ENCODE results near the gene BCL3.

The BCL3 gene

GRCh38 chr19:44741841-44742329, 6.6 kb upstream of the BCL3 start:
- DNase-seq (ENCODE audit: low read depth), result peak; percentile 100

DNA sequence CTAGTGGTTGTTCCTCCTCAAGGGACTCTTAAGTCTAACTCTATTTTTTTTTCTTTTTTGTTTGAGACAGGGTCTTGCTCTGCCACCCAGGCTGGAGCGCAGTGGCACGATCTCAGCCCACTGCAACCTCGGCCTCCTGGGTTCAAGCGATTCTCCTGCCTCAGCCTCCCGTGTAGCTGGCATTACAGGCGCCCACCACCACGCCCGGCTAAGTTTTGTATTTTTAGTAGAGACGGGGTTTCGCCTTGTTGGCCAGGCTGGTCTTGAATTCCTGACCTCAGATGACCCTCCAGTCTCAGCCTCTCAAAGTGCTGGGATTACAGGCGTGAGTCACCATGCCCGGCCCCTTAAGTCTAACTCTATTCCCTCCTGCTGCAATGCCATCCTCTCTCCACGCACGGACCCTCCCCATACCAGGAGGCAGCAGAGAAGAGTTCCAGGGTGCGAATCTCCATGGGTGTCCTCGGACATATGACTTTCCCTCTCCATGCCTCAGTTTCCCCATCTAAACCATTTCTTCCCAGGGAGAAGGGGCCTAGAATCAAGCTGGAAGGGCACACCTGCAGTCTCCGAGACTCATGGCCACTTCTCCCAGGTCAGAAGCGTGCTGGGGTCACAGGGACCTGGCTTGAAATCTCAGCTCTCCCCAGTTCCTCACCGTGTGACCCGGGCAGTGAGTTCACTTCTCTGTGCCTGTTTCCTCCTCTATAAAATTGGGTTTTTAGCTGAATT, 6.0 kb upstream of the BCL3 start:
- no peak for DNase-seq (ENCODE audit: low read depth)

- no peak for DNase-seq (ENCODE audit: low read depth)
Observed at GRCh38 chr19:44744871-44745332, 3.6 kb upstream of the BCL3 start.

DNA sequence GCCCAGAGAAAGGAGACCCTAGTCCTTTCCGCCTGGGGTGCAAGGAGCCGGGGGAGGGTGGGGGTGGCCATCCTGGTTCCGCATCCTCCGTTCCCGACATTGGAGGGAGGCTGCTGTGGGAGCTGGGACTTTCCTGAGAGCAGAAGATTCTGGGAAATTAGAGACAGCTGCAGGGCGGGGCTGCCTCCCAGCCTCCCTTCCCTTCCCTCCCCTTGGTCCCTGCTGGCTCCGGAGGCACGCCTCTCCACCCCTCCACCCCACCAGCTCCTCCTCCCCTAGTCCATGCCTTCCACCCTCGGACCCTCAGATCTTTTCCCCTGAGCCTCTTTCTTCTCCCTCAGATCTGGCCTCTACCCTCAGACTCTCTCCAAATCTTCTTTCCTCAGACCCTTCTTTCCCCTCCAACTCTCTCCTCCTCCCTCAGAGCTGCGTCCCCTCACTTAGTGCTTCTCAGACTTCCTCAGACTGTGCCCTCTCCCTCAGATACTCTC, 3.1 kb upstream of the BCL3 start:
- DNase-seq (ENCODE audit: low read depth), result peak; percentile 73

GRCh38 chr19:44745887-44746600, 2.5 kb upstream of the BCL3 start:
- no peak for DNase-seq (ENCODE audit: low read depth)

- DNase-seq (ENCODE audit: low read depth), result no peak
Observed at GRCh38 chr19:44746616-44746945, 1.9 kb upstream of the BCL3 start.

DNA sequence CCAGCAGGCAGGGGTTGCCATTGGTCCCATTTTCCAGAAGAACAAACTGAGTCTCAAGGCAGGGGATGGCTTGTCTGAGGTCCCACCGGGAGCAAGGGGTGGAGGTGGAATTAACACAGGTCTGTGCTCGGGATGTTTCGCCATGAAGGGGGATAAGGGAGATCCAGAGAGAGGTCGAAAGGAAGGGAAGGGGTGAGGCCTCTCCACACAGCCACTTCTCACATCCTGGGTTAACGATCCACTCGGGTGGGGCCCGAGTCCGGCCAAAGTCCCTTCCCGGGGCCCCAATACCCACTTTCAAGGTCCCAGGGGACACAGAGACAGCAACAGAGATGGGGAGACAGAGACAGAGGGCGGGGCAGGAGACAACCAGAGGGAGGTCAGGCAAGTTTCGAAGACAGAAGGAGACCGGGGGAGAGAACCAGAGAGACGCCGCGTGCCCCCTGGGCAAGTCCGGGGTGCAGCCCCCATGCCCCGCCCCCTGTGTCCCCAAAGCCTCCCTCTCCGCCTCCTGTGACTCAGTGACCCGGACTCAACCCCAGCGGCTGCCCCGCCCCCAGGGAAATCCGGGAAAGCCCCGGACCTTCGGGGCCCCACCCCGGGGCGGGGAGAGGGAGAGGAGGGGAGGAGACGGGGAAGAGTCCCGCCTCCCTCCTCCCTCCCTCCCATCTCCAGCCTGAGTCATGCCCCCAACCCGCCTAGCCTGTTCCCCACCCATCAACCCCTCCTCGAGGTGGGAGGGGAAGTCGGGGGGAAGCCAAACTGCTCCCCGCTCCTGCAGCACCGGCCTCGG, 1.4 kb upstream of the BCL3 start:
- peak; percentile 95 for DNase-seq (ENCODE audit: low read depth)

GRCh38 chr19:44747739-44748425, 626 bp upstream of the BCL3 start:
- no peak for DNase-seq (ENCODE audit: low read depth)

GRCh38 chr19:44749292-44749691, 784 bp downstream of the BCL3 start:
- no peak for DNase-seq (ENCODE audit: low read depth)

GRCh38 chr19:44749994-44750393, 1.5 kb downstream of the BCL3 start:
- no peak for DNase-seq (ENCODE audit: low read depth)

GRCh38 chr19:44752123-44752815, 3.8 kb downstream of the BCL3 start:
- DNase-seq (ENCODE audit: low read depth), result no peak

GRCh38 chr19:44752816-44753625, 4.5 kb downstream of the BCL3 start:
- peak; percentile 91 for DNase-seq (ENCODE audit: low read depth)

- no peak for DNase-seq (ENCODE audit: low read depth)
Observed at GRCh38 chr19:44753626-44753931, 5.1 kb downstream of the BCL3 start.

DNA sequence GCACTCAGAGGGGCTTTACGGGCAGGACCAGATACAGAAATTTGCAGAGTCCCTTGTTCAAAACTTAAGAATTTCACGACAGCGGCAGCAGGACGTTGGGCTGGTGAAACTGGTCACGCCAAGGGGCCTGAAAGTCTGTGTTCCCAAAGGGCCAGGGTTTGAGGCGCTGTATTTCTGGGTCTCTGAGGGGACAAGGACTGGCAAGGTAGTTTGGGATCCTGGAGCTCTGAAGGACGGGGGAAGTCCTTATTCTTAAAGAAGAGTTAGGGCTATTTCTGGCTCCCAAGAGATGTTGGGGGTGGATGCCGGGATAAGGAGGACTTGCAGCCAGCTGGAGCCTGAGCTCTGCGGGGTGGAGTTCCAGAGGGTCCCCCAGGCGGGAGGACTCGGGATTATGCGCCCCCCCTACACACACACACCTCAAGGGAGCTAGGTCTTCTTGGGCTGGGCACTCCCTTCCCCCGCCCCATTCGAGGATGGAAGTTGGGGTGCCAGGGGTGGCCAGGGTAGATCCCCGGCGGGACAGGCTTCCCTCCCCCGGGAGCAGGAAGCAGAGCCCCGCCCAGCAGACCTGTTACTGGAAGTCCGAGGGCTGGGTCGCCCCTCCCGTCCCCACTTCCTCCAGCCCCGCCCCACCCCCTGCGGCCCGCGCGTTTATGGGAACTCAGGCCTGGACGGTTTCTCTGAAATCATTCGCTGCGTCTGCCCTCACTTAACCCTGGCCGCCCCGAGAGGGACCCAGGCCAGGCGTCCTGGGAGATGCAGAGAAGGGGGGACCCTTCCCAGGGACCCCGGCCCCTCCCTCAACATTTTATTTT, 5.6 kb downstream of the BCL3 start:
- DNase-seq (ENCODE audit: low read depth), result peak; percentile 68

DNA sequence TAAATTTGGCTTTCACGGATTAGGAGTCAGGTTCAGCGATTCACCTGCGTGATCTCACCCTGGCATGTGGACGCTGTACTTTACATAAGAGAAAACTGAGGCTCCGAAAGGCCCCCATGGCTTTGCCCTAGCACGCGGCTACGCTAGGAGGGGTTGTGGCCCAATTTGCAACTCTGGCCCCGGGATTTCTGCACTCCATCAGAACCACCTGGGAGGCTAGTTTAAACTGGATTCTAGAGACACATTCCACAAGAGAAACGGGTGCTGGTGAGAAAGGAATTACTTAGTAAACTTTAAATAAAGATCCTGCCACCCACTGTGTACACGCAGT, 6.2 kb downstream of the BCL3 start:
- DNase-seq (ENCODE audit: low read depth), result no peak

DNA sequence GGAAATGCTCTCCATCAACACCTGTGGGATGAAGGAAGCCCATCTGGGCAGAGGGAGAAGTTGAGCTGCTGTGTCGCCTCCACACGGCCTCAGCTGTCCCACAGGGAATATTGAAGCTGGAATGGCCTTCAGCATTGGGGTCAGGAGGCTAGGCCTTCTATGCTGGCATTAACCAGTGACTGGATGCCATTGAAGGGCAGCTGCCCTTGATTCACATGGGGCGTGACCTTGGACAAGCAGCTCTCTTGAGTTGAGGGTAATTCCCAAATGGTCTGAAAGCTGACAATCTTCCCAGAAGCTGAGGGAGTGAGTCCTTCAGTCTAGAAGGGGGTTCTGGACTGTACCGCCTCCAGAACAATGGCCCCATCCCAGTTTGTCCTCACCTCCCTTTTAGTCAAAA, 6.7 kb downstream of the BCL3 start:
- no peak for DNase-seq (ENCODE audit: low read depth)

DNA sequence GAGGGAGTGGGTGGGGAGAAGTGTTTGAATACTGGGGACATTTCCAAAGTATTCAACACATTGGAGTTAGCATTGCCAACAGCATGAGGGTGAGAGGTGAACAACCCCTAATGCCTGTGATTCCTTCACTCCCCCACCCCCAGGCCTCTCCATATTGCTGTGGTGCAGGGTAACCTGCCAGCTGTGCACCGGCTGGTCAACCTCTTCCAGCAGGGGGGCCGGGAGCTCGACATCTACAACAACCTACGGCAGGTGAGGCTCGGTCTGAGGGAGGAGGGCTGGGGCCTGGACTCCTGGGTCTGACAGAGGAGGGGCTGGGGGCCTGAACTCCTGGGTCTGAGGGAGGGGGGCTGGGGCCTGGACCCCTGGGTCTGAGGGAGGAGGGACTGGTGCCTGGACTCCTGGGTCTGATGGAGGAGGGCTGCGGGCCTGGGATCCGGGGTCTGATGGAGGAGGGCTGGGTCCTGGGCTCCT, 7.6 kb downstream of the BCL3 start:
- no peak for DNase-seq (ENCODE audit: low read depth)

- DNase-seq (ENCODE audit: low read depth), result no peak
Observed at GRCh38 chr19:44757057-44757734, 8.7 kb downstream of the BCL3 start.

All from fibroblast of the conjunctiva (primary cell).